Measurements from ENCODE around the gene DISC1.
"Not testable (repeated sequence)": the region's sequence is repeated elsewhere in the genome, so short reads cannot be mapped to it uniquely, and the experiment has no call there.

Gene DISC1

GRCh38 chr1:231735941-231736340, 109.4 kb downstream of the DISC1 start:
- no peak for DNase-seq

- no peak for DNase-seq
Measured at GRCh38 chr1:231736464-231736863, 109.9 kb downstream of the DISC1 start.

DNA sequence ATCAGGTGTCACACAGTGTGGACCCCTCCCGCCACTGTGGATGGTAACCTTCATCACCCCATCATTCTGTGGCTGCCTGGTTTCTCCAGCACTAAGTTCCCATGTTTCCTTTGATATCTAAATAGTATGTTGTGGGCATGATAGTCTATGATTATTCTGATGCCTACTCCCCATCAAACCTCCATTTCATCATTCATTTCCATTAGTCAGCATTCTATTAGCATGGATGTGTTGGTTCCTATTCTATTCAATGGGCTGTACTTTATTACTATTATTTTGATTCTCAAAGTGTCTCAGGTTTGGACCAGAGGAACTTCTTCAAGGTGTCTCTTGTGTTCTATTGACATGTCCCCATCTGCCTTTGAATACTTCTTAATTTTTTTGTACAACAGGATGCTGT, 112.0 kb downstream of the DISC1 start:
- no peak for DNase-seq

GRCh38 chr1:231743966-231744365, 117.4 kb downstream of the DISC1 start:
- DNase-seq, result no peak

DNA sequence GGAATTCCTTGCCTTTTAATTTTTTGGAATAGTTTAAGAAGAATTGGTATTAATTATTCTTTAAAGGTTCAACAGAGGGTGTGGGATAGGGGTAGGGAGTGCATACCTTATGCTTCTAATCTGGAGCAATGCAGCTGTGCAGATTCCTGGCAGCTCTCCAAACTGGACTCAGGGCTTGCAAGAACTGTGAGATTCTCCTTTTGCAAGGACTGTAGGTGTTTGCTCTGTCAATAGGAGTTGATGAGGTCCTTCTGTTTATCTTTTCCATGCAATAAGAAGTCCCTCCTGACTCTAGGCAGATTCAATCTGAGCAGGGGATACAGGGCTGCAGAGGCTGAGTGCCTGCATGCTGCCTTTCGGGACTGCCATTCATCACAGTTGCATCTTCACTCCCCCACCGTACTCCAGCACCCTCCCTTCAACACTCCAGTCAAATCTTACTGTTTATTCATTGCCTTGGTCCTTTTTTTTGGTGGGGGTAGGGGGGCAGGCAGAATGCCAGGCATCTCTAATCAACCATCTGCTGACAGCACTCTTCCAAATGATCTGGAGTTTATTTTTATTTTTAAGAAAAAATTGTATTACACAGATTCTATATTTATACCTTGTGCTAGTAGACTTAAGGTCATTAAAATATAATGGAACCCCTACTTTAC, 122.3 kb downstream of the DISC1 start:
- no peak for DNase-seq

DNA sequence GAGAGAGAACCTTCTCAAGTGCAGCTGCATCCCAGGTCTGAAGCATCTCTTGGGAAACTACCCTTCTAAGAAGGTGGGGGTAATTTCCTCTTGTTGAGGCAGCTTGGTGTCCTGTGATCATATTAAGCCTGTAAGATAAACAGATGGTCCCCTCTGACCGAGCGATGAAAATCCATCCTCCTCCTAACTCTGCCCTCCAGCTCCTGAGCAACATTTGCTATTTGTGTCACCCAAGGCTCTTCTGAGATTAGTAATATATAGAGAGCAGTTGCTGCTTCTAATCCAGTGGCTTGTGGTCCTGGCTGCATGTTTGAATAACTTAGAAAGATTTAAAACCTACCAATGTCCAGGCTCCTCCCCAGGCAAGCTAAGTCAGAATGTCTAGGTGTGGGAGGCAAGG, 123.7 kb downstream of the DISC1 start:
- DNase-seq, result no peak

- no peak for DNase-seq
Measured at GRCh38 chr1:231750818-231751362, 124.3 kb downstream of the DISC1 start.

GRCh38 chr1:231751415-231751814, 124.8 kb downstream of the DISC1 start:
- no peak for DNase-seq

DNA sequence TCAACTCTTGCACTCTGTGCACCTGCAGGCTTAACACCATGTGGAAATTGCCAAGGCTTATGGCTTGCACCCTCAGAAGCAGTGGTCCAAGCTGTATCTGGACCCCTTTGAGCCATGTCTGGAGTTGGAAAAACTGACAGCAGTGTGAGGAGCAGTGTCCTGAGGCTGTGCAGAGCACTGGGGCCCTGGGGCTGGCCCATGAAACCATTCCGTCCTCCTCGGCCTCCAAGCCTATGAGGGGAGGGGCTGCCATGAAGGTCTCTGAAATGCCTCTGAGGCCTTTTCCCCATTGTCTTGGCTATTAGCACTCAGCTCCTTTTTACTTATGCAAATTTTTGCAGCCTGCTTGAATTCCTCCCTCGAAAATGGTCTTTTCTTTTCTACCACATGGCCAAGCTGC, 126.7 kb downstream of the DISC1 start:
- DNase-seq, result no peak

- no peak for DNase-seq
Measured at GRCh38 chr1:231757101-231757404, 130.5 kb downstream of the DISC1 start.

DNA sequence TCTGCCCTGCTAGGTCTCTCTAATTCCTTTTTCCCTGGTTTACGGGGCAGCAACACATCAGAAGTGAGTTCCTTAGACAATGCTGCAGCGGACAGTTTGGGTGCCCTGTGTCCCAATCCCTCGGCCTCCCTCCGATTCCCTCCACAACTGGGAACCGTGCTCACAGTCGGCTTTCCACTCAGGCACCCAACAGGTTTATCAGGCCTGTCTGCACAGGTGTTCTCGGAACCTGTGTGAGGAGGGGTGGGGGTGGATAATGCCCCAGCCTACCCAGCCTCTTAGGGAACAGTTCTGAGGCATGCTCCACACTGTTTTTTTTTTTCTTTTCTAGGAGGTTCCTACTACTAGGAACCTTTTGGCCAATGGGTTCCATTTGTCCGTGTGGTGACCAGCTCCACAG, 131.2 kb downstream of the DISC1 start:
- DNase-seq, result no peak

DNA sequence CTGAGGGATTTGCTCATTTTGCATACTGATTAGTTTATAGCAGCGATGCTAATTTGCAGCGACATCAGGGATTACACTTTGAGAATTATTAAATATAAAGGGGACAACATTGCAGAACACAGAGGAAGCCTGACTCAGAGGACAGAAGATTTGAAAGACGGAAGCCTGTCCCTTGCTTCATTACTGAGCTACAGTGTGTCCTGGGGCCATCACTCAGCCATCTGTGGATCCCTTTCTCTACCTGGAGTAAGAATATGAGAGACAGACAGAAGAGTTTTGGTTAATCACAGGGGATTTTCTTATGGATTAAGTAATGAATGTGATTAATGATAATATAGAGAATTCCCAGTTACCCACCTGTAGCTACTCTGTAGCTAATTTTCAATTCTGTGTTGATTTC, 134.7 kb downstream of the DISC1 start:
- no peak for DNase-seq

- DNase-seq, result no peak
Measured at GRCh38 chr1:231761747-231762541, 135.4 kb downstream of the DISC1 start.

DNA sequence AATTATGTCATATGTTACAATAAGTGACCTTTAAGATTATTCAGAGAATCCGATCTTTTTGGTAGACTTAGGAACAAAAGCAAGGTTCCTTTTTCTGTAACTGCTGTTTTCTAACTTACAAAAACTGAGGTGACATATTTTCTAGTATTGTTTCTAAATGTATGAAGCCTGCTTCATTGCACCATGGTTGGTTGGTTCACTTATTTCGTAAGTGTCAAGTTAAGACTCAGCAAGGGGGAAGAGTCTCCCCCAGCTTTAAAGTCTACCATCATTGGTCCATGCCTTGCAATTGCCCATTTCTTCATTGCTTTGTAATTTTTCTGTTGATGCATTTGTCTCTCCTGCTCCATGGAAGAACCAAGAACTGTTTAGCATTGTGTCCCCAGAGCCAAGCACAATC, 136.9 kb downstream of the DISC1 start:
- no peak for DNase-seq

GRCh38 chr1:231765825-231766224, 139.2 kb downstream of the DISC1 start:
- DNase-seq, result not testable (repeated sequence)

DNA sequence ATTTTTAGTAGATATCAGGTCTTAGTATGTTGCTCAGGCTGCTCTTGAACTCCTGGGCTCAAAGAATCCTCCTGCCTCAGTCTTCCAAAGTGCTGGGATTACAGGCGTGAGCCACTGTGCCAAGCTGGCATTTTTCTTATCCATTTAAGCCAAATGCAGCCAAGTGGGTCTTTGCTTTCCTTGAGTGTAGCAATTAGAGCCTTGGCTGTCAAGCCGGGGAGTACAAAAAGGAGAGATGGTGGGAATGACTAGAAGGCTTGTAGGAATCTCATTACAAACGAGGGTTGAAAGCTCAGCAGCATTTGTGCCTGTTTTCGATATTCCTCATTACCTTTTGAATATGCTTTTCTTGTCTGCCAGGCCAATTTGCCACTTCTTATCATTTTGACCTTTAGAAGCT, 140.9 kb downstream of the DISC1 start:
- DNase-seq, result no peak

GRCh38 chr1:231768416-231768815, 141.8 kb downstream of the DISC1 start:
- DNase-seq, result no peak

DNA sequence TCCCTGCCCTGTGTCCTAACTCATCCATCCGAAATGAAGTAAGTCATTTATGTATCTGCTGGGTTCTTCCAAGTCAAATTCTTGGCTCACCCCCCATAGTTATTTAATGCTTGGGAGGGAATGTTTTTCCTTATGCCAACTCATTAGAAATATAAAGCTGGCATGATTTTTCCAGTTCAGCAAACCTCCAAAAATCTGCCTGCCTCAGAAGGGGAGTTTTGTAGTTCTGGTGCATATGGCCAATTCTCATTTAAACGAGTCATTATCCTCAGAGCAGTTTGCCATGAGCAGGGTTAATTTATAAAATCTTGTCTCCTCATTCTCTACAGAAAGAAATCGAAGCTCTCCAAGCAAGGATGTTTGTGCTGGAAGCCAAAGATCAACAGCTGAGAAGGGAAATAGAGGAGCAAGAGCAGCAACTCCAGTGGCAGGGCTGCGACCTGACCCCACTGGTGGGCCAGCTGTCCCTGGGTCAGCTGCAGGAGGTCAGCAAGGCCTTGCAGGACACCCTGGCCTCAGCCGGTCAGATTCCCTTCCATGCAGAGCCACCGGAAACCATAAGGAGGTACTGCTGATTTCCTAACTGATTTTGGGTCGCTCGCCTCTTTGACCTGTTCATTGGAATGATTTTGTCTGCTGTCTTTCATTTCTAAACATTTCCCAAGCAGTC, 144.1 kb downstream of the DISC1 start:
- DNase-seq, result no peak

DNA sequence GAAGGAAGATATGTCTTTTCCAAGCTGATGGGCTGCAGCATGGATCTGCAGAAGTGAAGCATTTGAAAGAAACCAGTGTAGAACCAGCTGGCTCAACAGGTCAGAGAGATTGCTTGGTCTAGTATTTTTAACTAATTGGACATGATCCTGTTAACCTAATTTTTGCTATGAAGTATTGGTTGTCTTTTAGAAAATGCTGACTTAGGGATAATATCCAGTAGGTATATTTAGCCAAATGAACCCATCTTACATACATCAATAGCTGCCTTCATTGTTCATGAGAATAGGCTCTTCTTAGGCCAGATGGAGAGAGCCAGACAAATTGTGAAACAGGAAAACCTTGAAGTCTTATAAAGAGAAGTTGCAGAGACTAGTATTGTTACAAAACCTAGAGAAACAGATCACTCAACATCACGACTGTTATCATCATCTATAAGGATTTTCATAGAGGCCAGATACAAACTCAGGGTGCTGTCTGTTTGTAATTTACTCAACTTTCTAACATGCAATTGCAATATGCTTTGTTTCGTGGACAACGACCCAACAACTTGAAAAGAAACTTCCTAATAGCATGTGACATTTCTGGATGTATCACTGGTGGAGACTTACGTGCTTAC, 148.2 kb downstream of the DISC1 start:
- DNase-seq, result no peak

GRCh38 chr1:231776010-231776756, 149.6 kb downstream of the DISC1 start:
- no peak for DNase-seq

- no peak for DNase-seq
Measured at GRCh38 chr1:231776757-231777062, 150.1 kb downstream of the DISC1 start.

GRCh38 chr1:231778009-231778719, 151.6 kb downstream of the DISC1 start:
- DNase-seq, result no peak

Data from CD4-positive, alpha-beta T cell treated with Interferon alpha-2 for 1 hour (primary cell).